Endothelial cell (in vitro differentiated cells): ENCODE data around the gene STARD5. TPM values are rescaled to one million over a fixed set of nuclear protein-coding genes. Genes with fewer than 3 reads are reported as not detected.

Experiments used
- DNase-seq: peaks from one replicate; pipeline ENCODE4 v3.0.0; 2021; ENCODE audit warnings: low spot score
- H3K27ac Mint-ChIP-seq: one replicate; pipeline ENCODE4 v1.8.0; 2021; ENCODE audit warnings: mixed read lengths, inconsistent platforms; ENCODE audit not compliant: unreplicated experiment
- H3K27me3 Mint-ChIP-seq: one replicate; pipeline ENCODE4 v1.8.0; 2021; ENCODE audit warnings: mild to moderate bottlenecking, moderate library complexity, mixed read lengths, inconsistent platforms; ENCODE audit not compliant: unreplicated experiment
- H3K36me3 Mint-ChIP-seq: one replicate; pipeline ENCODE4 v1.8.0; 2021; ENCODE audit warnings: mild to moderate bottlenecking, low read depth, mixed read lengths, inconsistent platforms; ENCODE audit not compliant: unreplicated experiment
- H3K4me1 Mint-ChIP-seq: one replicate; pipeline ENCODE4 v1.8.0; 2021; ENCODE audit warnings: mild to moderate bottlenecking, mixed read lengths, inconsistent platforms; ENCODE audit not compliant: unreplicated experiment
- H3K4me3 Mint-ChIP-seq: one replicate; pipeline ENCODE4 v1.8.0; 2021; ENCODE audit warnings: mild to moderate bottlenecking, mixed read lengths, inconsistent platforms; ENCODE audit not compliant: unreplicated experiment
- H3K9me3 Mint-ChIP-seq: one replicate; pipeline ENCODE4 v1.8.0; 2021; ENCODE audit warnings: mixed read lengths, inconsistent platforms; ENCODE audit not compliant: unreplicated experiment
- total RNA-seq: library from RNA; stranded (reverse); fragmentation: NEBNext Ultra II Directional; extraction: Animal tissue kit (Norgen Biotek cat#: 25700); gene quantifications from one replicate; pipeline ENCODE4 v1.2.1, GENCODE V29; 2021; ENCODE audit not compliant: unreplicated experiment
- TF ChIP-seq, protein P1 (sequence below): fragments of 200-600 bp; sonication (generic); IDR thresholded peaks from one replicate; pipeline ENCODE4 v1.5.0; 2021; ENCODE audit warnings: antibody characterized with exemption; ENCODE audit not compliant: unreplicated experiment

Gene STARD5
- total RNA-seq, 1 donor from 2014 or later, result 7.3 TPM

DNA sequence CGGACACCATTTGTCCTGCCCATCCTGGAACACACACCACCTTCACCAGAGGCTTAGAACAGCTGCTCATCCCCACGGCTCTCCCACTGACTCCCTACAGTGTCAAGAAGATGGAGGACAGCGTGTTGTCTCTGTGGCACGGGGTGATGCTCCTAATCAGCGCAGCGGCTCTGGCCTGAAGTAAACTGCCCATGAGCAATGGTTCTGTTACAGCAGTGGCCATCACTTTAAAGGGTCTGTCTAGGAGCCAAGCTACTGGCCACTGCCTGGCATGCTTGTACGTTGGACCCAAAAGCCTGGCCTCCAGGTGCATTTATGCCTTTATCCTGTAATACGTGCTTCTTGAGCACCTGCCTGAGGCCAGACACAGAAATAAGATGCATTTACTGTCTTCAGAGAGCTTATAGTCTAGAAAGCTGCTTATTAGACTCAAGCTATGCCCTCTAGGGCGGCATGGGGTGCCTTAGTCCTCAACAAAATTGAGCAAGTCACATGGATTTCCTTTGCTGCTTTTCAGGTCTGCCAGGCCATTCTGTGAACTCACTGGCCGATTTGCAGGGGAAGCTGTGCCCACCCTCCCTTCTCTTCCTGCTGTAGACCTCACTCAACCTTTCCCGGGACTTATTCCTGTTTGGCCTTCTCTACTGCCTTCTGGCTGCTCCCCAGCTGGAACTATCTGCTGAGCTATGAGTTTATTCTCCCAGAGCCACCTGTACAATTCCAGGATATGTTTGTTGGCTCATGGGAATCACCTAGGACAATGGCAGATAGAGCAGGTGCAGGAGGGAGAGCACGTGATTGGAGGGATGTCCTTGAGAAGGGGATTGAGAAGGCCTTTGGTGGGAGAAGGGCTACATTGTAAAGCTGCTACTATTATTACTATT lies 51.9 kb downstream of the STARD5 start:
- DNase-seq, result no peak
- H3K4me3 Mint-ChIP-seq, result no peak overlapping the region
- peaks cover 20% of the 10 kb centered on the region for H3K4me1 Mint-ChIP-seq
- peaks cover 11% of the 10 kb centered on the region for H3K36me3 Mint-ChIP-seq
- H3K27ac Mint-ChIP-seq, result no peak overlapping the region
- H3K27me3 Mint-ChIP-seq, result no peaks in the 10 kb centered on the region
- H3K9me3 Mint-ChIP-seq, result peaks cover 5% of the 10 kb centered on the region
- TF ChIP-seq, protein P1, sequence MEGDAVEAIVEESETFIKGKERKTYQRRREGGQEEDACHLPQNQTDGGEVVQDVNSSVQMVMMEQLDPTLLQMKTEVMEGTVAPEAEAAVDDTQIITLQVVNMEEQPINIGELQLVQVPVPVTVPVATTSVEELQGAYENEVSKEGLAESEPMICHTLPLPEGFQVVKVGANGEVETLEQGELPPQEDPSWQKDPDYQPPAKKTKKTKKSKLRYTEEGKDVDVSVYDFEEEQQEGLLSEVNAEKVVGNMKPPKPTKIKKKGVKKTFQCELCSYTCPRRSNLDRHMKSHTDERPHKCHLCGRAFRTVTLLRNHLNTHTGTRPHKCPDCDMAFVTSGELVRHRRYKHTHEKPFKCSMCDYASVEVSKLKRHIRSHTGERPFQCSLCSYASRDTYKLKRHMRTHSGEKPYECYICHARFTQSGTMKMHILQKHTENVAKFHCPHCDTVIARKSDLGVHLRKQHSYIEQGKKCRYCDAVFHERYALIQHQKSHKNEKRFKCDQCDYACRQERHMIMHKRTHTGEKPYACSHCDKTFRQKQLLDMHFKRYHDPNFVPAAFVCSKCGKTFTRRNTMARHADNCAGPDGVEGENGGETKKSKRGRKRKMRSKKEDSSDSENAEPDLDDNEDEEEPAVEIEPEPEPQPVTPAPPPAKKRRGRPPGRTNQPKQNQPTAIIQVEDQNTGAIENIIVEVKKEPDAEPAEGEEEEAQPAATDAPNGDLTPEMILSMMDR, result no peak

DNA sequence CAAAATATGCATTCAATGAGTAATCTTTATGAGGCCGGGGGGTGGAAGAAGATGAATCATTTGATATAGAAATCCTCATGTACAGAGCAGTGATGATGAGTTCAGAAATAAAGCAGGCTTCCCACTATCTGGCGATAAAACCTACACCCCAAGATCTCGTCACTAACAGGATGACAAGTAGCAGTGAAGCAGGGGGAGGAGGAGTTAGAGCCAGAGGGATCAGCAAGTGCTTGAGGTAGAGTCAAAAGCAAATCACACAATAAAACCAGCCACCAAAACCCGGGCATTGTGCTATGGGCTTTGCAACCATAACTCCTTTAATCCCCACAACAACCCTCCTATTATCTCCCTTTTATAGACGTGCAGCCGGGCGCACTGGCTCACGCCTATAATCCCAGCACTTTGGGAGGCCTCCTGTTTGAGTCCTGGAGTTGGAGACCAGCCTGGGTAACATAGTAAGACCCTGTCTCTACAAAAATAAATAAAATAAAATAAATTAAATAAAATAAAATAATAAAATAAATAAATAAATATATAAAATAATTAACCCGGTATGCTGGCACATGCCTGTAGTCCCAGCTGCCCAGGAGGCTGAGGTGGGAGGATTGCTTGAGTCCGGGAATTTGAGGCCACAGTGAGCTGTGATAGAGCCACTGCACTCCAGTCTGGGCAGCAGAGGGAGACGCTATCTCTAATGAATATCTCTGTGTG lies 53.0 kb downstream of the STARD5 start:
- no peak for DNase-seq
- TF ChIP-seq, protein P1, result no peak
- peaks cover 4% of the 10 kb centered on the region for H3K36me3 Mint-ChIP-seq
- H3K27me3 Mint-ChIP-seq, result no peaks in the 10 kb centered on the region
- H3K27ac Mint-ChIP-seq, result no peak overlapping the region
- no peak overlapping the region for H3K4me3 Mint-ChIP-seq
- H3K9me3 Mint-ChIP-seq, result no peaks in the 10 kb centered on the region
- H3K4me1 Mint-ChIP-seq, result peaks cover 31% of the 10 kb centered on the region

DNA sequence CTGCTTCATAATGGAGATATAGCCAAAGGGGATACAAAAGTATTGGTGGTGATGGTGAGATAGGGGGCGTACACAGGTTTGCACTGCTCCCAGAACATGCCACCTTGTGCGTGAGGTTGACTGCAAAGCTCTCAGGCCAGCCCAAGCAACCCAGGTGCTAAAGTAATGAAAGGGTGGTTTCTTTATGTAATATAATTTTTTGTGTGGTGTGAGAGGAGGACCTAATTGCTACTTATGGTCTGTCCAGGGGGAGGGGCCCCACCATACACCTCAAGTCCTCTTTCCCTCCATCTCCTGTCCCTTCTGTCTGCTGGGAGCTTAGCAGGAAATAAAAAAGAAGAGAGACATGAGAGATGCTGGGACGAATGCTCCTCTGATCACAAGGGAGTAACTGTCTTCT lies 53.8 kb downstream of the STARD5 start:
- H3K4me1 Mint-ChIP-seq, result peaks cover 37% of the 10 kb centered on the region
- no peak overlapping the region for H3K4me3 Mint-ChIP-seq
- no peak overlapping the region for H3K27ac Mint-ChIP-seq
- TF ChIP-seq, protein P1, result no peak
- no peak for DNase-seq
- peaks cover 4% of the 10 kb centered on the region for H3K36me3 Mint-ChIP-seq
- H3K27me3 Mint-ChIP-seq, result no peaks in the 10 kb centered on the region
- H3K9me3 Mint-ChIP-seq, result no peaks in the 10 kb centered on the region

DNA sequence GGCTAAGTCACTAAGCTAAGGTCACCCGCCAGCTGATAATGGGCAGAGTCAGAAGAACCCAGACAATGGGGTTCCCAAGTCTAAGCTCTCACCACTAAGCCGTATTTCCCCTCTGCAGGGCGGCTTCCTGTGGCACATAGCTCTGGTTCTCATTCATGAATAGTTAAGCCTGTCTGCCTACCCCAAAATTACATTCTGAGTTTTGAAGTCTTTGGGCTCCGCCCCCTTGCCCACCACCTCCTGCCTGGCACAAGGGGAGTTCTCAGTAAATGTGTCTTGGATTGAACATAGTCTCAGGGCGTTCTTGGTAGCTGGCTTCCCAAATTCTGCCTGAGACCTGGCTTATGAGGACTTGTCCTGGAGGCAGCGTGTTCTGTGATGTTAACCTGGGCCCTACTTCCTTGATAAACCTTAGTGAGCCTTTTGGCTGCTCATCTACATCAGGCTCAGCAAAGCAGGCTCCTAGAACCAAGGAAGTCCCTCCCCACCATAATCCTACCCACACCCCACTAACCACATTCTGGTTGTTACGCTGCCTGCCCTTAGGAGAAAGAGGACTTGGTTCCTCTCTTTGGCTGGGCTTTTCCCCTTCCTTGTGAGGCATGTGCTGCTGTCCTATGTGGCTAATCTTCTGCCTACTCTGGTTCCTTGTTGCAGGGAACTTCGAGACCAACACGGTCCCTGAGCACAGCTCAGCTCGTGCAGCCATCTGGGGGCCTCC lies 54.9 kb downstream of the STARD5 start:
- Mint-ChIP-seq H3K36me3 (peaks cover 4% of the 10 kb centered on the region), H3K9me3 (no peaks in the 10 kb centered on the region), H3K4me3 (no peak overlapping the region), H3K27ac (no peak overlapping the region), H3K4me1 (peaks cover 42% of the 10 kb centered on the region), H3K27me3 (peaks cover 2% of the 10 kb centered on the region)
- TF ChIP-seq, protein P1, result no peak
- no peak for DNase-seq
